GM10248 (cell line): ENCODE results near the gene ME3.

ENCODE experiments used
- CTCF ChIA-PET: fragments of 300-600 bp; sonication (Branson Sonifier 250); formaldehyde crosslinking; extraction: SDS; loops from one replicate; lab custom pipeline; 2021; ENCODE audit warnings: antibody characterized with exemption; lab: Yijun Ruan, JAX
- POLR2A ChIA-PET: fragments of 350-650 bp; sonication (Branson Sonifier 250); formaldehyde crosslinking; extraction: SDS; loops from one replicate; lab custom pipeline; 2020; ENCODE audit warnings: antibody characterized with exemption; lab: Yijun Ruan, JAX
- DNase-seq: peaks from one replicate; pipeline ENCODE4 v3.0.0; 2012; ENCODE audit errors: extremely low spot score
- CTCF ChIP-seq: IDR thresholded peaks from 2 replicates; pipeline ENCODE4 v1.5.1; 2012; ENCODE audit warnings: mild to moderate bottlenecking, low read depth; ENCODE audit errors: extremely low read depth, missing control alignments, control extremely low read depth

ME3 gene

GRCh38 chr11:86458294-86459001 is 214.0 kb downstream of the ME3 start:
- no peak for TF ChIP-seq CTCF
- DNase-seq: no peak
- ChIA-PET POLR2A (no interaction called here), CTCF (interaction anchor here (1.5 to 2.3 kb wide), 6 partner anchors 11 to 357 kb away, joined by 6 to 18 read pairs (median 6); no protein-coding TSS in a partner anchor)

GRCh38 chr11:86456075-86456939 is 216.1 kb downstream of the ME3 start:
- peak; percentile 71 for DNase-seq
- ChIA-PET CTCF (interaction anchor here (0.7 to 3.6 kb wide), 28 partner anchors 9 to 462 kb away, joined by 3 to 18 read pairs (median 5); no protein-coding TSS in a partner anchor), POLR2A (no interaction called here)
- TF ChIP-seq CTCF: peak; percentile 91

GRCh38 chr11:86453290-86454030 is 219.0 kb downstream of the ME3 start:
- TF ChIP-seq CTCF: no peak
- no peak for DNase-seq
- CTCF ChIA-PET: interaction anchor here (1.1 to 3.6 kb wide), 5 partner anchors 10 to 155 kb away, joined by 3 to 16 read pairs (median 4); no protein-coding TSS in a partner anchor
- POLR2A ChIA-PET: no interaction called here

GRCh38 chr11:86449993-86450629 is 222.3 kb downstream of the ME3 start:
- ChIA-PET POLR2A (no interaction called here), CTCF (interaction anchor here (0.6 to 1.3 kb wide), 8 partner anchors 14 to 678 kb away, joined by 3 to 6 read pairs (median 3); no protein-coding TSS in a partner anchor)
- no peak for TF ChIP-seq CTCF
- no peak for DNase-seq

GRCh38 chr11:86447763-86448480 is 224.5 kb downstream of the ME3 start:
- POLR2A ChIA-PET: no interaction called here
- TF ChIP-seq CTCF: no peak
- DNase-seq: no peak
- CTCF ChIA-PET: interaction anchor here (0.9 to 3.2 kb wide), 3 partner anchors 9 to 87 kb away, joined by 3 to 18 read pairs (median 5); no protein-coding TSS in a partner anchor
